PC-9 (cell line): Measurements from ENCODE around the gene UBN1. TPM values are rescaled to one million over a fixed set of nuclear protein-coding genes. Genes with fewer than 3 reads are reported as not detected.

Source experiments
- BruUV-seq: library from RNA; stranded (reverse); fragments of 400-500 nt; replicated peaks from 2 replicates; lab custom pipeline; 2021; lab: Mats Ljungman, UMichigan
- CTCF ChIA-PET: fragments of 300-600 bp; sonication (Branson Sonifier 250); formaldehyde crosslinking; loops from one replicate; lab custom pipeline; 2022; ENCODE audit warnings: antibody characterized with exemption; lab: Charles Lee
- POLR2A ChIA-PET: fragments of 300-600 bp; sonication (Branson Sonifier 250); formaldehyde crosslinking; loops from one replicate; lab custom pipeline; 2022; ENCODE audit warnings: antibody characterized with exemption; ENCODE audit not compliant: unreplicated experiment; lab: Charles Lee
- DNase-seq, 2 experiments: peaks; one replicate each; pipeline versions ENCODE4 v3.0.0 to v3.0.0-alpha.2; 2015 to 2022; ENCODE audit warnings: mixed read lengths in 1 of 2
- H2AFZ ChIP-seq: fragments of 200-600 bp; sonication (generic); 2 replicates; pipeline ENCODE4 v1.8.1; 2017; ENCODE audit warnings: antibody characterized with exemption
- H3F3A ChIP-seq: fragments of 200-600 bp; sonication (generic); 2 replicates; pipeline ENCODE4 v1.8.1; 2017; ENCODE audit warnings: antibody characterized with exemption, mild to moderate bottlenecking, low read depth; ENCODE audit not compliant: insufficient read depth
- H3K27ac ChIP-seq: fragments of 200-600 bp; sonication (generic); 2 replicates; pipeline ENCODE4 v1.6.1; 2016; ENCODE audit warnings: mixed run types
- H3K27me3 ChIP-seq: fragments of 200-600 bp; sonication (generic); 2 replicates; pipeline ENCODE4 v1.6.1; 2016; ENCODE audit warnings: low read depth, mixed run types; ENCODE audit not compliant: insufficient read depth
- H3K36me3 ChIP-seq: fragments of 200-600 bp; sonication (generic); 2 replicates; pipeline ENCODE4 v1.6.1; 2016; ENCODE audit warnings: low read depth, mixed run types
- H3K4me1 ChIP-seq: fragments of 200-600 bp; sonication (generic); replicated peaks from 2 replicates; pipeline ENCODE4 v1.6.1; 2016; ENCODE audit warnings: mixed run types; ENCODE audit not compliant: insufficient read depth
- H3K4me2 ChIP-seq: fragments of 200-600 bp; sonication (generic); 2 replicates; pipeline ENCODE4 v1.6.1; 2017; ENCODE audit warnings: mixed run types
- H3K4me3 ChIP-seq: fragments of 200-600 bp; sonication (generic); 2 replicates; pipeline ENCODE4 v1.6.1; 2016; ENCODE audit warnings: mixed run types
- H3K79me2 ChIP-seq: fragments of 200-600 bp; sonication (generic); 2 replicates; pipeline ENCODE4 v1.6.1; 2017; ENCODE audit warnings: low read depth, mixed run types
- H3K9me2 ChIP-seq: fragments of 200-600 bp; sonication (generic); 2 replicates; pipeline ENCODE4 v1.8.1; 2017; ENCODE audit warnings: mild to moderate bottlenecking; ENCODE audit not compliant: insufficient read depth
- H3K9me3 ChIP-seq: fragments of 200-600 bp; sonication (generic); 2 replicates; pipeline ENCODE4 v1.8.1; 2016; ENCODE audit warnings: low read depth; ENCODE audit not compliant: insufficient read depth
- H4K20me1 ChIP-seq: fragments of 200-600 bp; sonication (generic); 2 replicates; pipeline ENCODE4 v1.8.1; 2017; ENCODE audit not compliant: insufficient read depth
- EZH2 ChIP-seq: fragments of 200-600 bp; sonication (generic); IDR thresholded peaks from 2 replicates; pipeline ENCODE4 v1.8.0; 2017; ENCODE audit warnings: antibody characterized with exemption, low read depth
- intact Hi-C: fragments of 100-400 bp; cut with micrococcal nuclease; formaldehyde crosslinking; loops from one replicate; pipeline ENCODE4 v1.10.0; 2022; ENCODE audit not compliant: unreplicated experiment
- total RNA-seq: library from RNA; stranded (reverse); gene quantifications from 2 replicates; pipeline ENCODE4 v1.2.3, GENCODE V29; 2021
- TF ChIP-seq, protein P1 (sequence below): fragments of 200-600 bp; sonication (generic); conservative IDR thresholded peaks from 2 replicates; pipeline ENCODE4 v1.6.1; 2017; ENCODE audit warnings: mixed run types, antibody characterized with exemption, mild to moderate bottlenecking, moderate library complexity

Gene UBN1
- total RNA-seq, 1 experiment from 2014 or later = 44.1 TPM

GRCh38 chr16:4814046-4814445 lies 33.2 kb upstream of the UBN1 start:
- H3K4me1 ChIP-seq = no peaks in the 10 kb centered on the region
- H2AFZ ChIP-seq = no peak overlapping the region
- H3K27ac ChIP-seq = no peak overlapping the region
- no peaks in the 10 kb centered on the region for H3K27me3 ChIP-seq
- no peaks in the 10 kb centered on the region for H3K79me2 ChIP-seq
- H3K36me3 ChIP-seq = peaks cover 10% of the 10 kb centered on the region; the same call in 1 of the 2 replicates
- BruUV-seq = no TSS peak
- H3K4me3 ChIP-seq = no peak overlapping the region
- TF ChIP-seq, protein P1, sequence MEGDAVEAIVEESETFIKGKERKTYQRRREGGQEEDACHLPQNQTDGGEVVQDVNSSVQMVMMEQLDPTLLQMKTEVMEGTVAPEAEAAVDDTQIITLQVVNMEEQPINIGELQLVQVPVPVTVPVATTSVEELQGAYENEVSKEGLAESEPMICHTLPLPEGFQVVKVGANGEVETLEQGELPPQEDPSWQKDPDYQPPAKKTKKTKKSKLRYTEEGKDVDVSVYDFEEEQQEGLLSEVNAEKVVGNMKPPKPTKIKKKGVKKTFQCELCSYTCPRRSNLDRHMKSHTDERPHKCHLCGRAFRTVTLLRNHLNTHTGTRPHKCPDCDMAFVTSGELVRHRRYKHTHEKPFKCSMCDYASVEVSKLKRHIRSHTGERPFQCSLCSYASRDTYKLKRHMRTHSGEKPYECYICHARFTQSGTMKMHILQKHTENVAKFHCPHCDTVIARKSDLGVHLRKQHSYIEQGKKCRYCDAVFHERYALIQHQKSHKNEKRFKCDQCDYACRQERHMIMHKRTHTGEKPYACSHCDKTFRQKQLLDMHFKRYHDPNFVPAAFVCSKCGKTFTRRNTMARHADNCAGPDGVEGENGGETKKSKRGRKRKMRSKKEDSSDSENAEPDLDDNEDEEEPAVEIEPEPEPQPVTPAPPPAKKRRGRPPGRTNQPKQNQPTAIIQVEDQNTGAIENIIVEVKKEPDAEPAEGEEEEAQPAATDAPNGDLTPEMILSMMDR = no peak
- no peak for TF ChIP-seq EZH2
- intact Hi-C loops = no loop called here
- no peaks in the 10 kb centered on the region; the same call in 1 of the 2 replicates for H4K20me1 ChIP-seq
- CTCF ChIA-PET = no interaction called here
- no peak for DNase-seq
- H3K9me2 ChIP-seq = no peaks in the 10 kb centered on the region
- peaks cover 11% of the 10 kb centered on the region for H3F3A ChIP-seq
- H3K9me3 ChIP-seq = no peaks in the 10 kb centered on the region
- POLR2A ChIA-PET = no interaction called here
- H3K4me2 ChIP-seq = no peak overlapping the region

GRCh38 chr16:4814542-4815173 lies 32.6 kb upstream of the UBN1 start:
- ChIA-PET POLR2A (no interaction called here), CTCF (interaction anchor here (0.6 kb wide), 2 partner anchors 119 to 291 kb away, joined by 7 to 9 read pairs; no protein-coding TSS in a partner anchor)
- no peak overlapping the region for H3K4me2 ChIP-seq
- no peaks in the 10 kb centered on the region for H3K9me3 ChIP-seq
- no peak for TF ChIP-seq EZH2
- TF ChIP-seq, protein P1 = no peak
- no peaks in the 10 kb centered on the region for H3K4me1 ChIP-seq
- no peak overlapping the region for H2AFZ ChIP-seq
- H3K27ac ChIP-seq = no peak overlapping the region
- intact Hi-C loops = no loop called here
- DNase-seq = no peak
- H3K27me3 ChIP-seq = no peaks in the 10 kb centered on the region
- peaks cover 10% of the 10 kb centered on the region; the same call in 1 of the 2 replicates for H3K36me3 ChIP-seq
- no peaks in the 10 kb centered on the region for H3K9me2 ChIP-seq
- H3K79me2 ChIP-seq = no peaks in the 10 kb centered on the region
- peaks cover 10% of the 10 kb centered on the region for H3F3A ChIP-seq
- no peak overlapping the region for H3K4me3 ChIP-seq
- H4K20me1 ChIP-seq = no peaks in the 10 kb centered on the region; the same call in 1 of the 2 replicates
- no TSS peak for BruUV-seq

DNA sequence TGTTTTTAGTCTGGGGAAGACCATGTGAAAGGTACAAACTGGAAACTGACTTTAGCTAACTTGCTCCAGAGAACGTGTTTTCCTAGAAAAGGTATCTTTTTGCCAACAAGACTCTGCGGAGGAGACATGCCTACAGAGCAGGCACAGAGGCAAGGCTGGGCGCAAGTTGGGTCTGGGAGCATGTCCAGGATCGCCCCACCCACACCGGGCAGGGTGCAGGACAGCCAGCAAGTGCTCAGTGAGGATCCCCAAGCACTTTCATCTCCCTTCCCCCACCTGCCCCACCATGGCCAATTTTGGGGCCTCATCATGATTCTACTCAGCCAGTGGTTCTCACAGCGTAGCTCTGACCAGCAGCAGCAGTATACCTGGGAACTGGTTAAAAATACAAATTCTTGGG lies 26.6 kb upstream of the UBN1 start:
- ChIA-PET CTCF (no interaction called here), POLR2A (interaction anchor here (0.6 kb wide), 1 partner anchor 110 kb away, joined by 6 read pairs; no protein-coding TSS in a partner anchor)
- H3K27me3 ChIP-seq = no peaks in the 10 kb centered on the region
- intact Hi-C loops = no loop called here
- DNase-seq = no peak
- H3K9me3 ChIP-seq = no peaks in the 10 kb centered on the region
- H2AFZ ChIP-seq = no peak overlapping the region
- H3K36me3 ChIP-seq = peaks cover 29% of the 10 kb centered on the region
- no peaks in the 10 kb centered on the region for H3K79me2 ChIP-seq
- TF ChIP-seq EZH2 = no peak
- TF ChIP-seq, protein P1 = no peak
- H3K4me2 ChIP-seq = no peak overlapping the region
- H4K20me1 ChIP-seq = no peaks in the 10 kb centered on the region
- no peaks in the 10 kb centered on the region for H3K9me2 ChIP-seq
- no peaks in the 10 kb centered on the region for H3F3A ChIP-seq
- no peaks in the 10 kb centered on the region for H3K4me1 ChIP-seq
- no peak overlapping the region for H3K4me3 ChIP-seq
- no TSS peak for BruUV-seq
- H3K27ac ChIP-seq = no peak overlapping the region
